Measurements from ENCODE around the gene TMEM208.

GRCh38 chr16:67241008-67241900, 14.3 kb downstream of the TMEM208 start:
- no peak for TF ChIP-seq GTF2F1 (IDR thresholded peaks at IDR 0.05; ENCODE audit: low read length)
- no peak for TF ChIP-seq NFAT5 (CRISPR knock-in tag; IDR thresholded peaks at IDR 0.05)
- no peak for TF ChIP-seq POLR2A (IDR thresholded peaks at IDR 0.05; ENCODE audit: insufficient read depth in 1 of 2, low read depth in 2 of 2, low read length in 2 of 2)
- TF ChIP-seq AFF4 (CRISPR knock-in tag; IDR thresholded peaks at IDR 0.05) = no peak
- no peak for TF ChIP-seq CTCF (CRISPR knock-in tag; IDR thresholded peaks at IDR 0.05)
- no peak for TF ChIP-seq ZNF800 (CRISPR knock-in tag; IDR thresholded peaks at IDR 0.05)
- TF ChIP-seq JUNB (CRISPR knock-in tag; IDR thresholded peaks at IDR 0.05; ENCODE audit: borderline replicate concordance) = no peak
- TF ChIP-seq SMARCC2 (IDR thresholded peaks at IDR 0.05) = no peak

Measured in HepG2 (cell line).